Astrocyte of the spinal cord (primary cell): ENCODE results near the gene ANKRD37.

ENCODE experiments used
- DNase-seq: peaks from one replicate; pipeline ENCODE4 v3.0.0; 2011; ENCODE audit warnings: low read depth, low spot score
- H3K4me3 ChIP-seq: 2 replicates; pipeline ENCODE4 v1.5.1; 2011; ENCODE audit warnings: low read depth, mild to moderate bottlenecking, low read length, moderate library complexity
- CTCF ChIP-seq: IDR thresholded peaks from 2 replicates; pipeline ENCODE4 v1.5.1; 2012; ENCODE audit warnings: low read depth, mild to moderate bottlenecking, low read length, inconsistent platforms
- in situ Hi-C: cut with HindIII; loops from 2 replicates; pipeline ENCODE4 v1.10.0; 2017; ENCODE audit warnings: low sequenced_read_pairs

The ANKRD37 gene

DNA sequence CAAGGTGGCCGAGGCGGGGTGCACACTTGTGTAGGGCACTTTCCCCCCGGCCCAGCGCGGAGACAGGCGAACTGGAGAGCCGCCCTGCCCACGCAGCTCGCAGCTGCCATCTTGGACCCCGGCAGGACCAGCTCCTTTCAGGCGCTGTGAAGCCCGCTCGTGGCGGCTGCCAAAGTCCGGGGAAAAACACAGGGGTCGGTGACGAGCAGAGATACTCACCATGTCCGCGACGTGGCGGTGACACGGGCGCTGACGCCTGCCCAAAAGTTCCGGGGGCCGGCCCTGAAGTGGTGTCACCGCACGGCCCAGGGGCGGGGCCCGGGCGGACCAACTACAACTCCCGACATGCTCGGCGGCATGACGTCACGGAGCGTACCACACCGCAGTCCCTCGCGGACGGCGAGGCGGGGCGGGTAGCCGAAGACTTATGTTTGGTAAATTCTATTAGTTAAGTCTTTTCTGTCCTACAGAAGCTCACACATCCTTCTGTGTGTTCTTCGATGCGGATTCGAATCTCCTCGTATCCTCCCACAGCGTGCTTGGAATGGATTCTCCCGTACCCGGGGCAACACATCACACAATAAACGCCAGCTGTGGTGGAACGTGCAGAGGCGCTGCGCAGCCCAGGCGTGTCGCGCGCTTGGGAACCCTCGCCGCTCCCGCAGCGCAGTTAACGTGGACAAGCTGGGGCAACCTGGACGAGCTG lies 29.2 kb downstream of the ANKRD37 start, which contains the start of gene UFSP2:
UFSP2 (minus strand) TSS at position 318 of the 706 bp plus-strand sequence; CDS start at position 222, 96 bp downstream.
- H3K4me3 ChIP-seq, result peak within 1 kb of the TSS; percentile 85
- in situ Hi-C loops, result no loop called here
- DNase-seq, result peak; percentile 93
- TF ChIP-seq CTCF, result no peak

GRCh38 chr4:185426960-185427688 lies 30.5 kb downstream of the ANKRD37 start:
- in situ Hi-C loops, result no loop called here
- no peak for DNase-seq
- no peak overlapping the region for H3K4me3 ChIP-seq
- TF ChIP-seq CTCF, result no peak

- in situ Hi-C loops, result no loop called here
- no peak overlapping the region for H3K4me3 ChIP-seq
- no peak for DNase-seq
- TF ChIP-seq CTCF, result no peak
These were observed 33.0 kb downstream of the ANKRD37 start for GRCh38 chr4:185429660-185430059.

GRCh38 chr4:185435466-185435865 lies 38.8 kb downstream of the ANKRD37 start:
- no peak for TF ChIP-seq CTCF
- DNase-seq, result no peak
- in situ Hi-C loops, result no loop called here

GRCh38 chr4:185437809-185438208 lies 41.2 kb downstream of the ANKRD37 start:
- no peak for TF ChIP-seq CTCF
- H3K4me3 ChIP-seq, result no peak overlapping the region
- no peak for DNase-seq
- in situ Hi-C loops, result no loop called here

More at GRCh38 chr4:185435466-185435865, 38.8 kb downstream of the ANKRD37 start:
- H3K4me3 ChIP-seq, result no peak overlapping the region

GRCh38 chr4:185441479-185441878 lies 44.8 kb downstream of the ANKRD37 start:
- in situ Hi-C loops, result no loop called here
- DNase-seq, result no peak

More at GRCh38 chr4:185441479-185441878, 44.8 kb downstream of the ANKRD37 start:
- no peak overlapping the region for H3K4me3 ChIP-seq
- TF ChIP-seq CTCF, result no peak
